ENCODE data around the gene ENO3.

- TF ChIP-seq CTCF (IDR thresholded peaks at IDR 0.05) (no peak), POLR2A (IDR thresholded peaks at IDR 0.05) (no peak)
Observed at GRCh38 chr17:4951486-4951885, 567 bp downstream of the ENO3 start.
